ENCODE measurements around the gene ZNF717. TPM values are rescaled to one million over a fixed set of nuclear protein-coding genes. Genes with fewer than 3 reads are reported as not detected.
A peak's percentile ranks its signal among the peaks of the same experiment; 100 is the strongest.
"Not testable (repeated sequence)": the region's sequence is repeated elsewhere in the genome, so short reads cannot be mapped to it uniquely, and the experiment has no call there.

The ZNF717 gene
- 11.5 and 13.5 TPM in 2 replicates for polyA plus RNA-seq (2011; rRNA removed)
- polyA minus RNA-seq (2011; rRNA and poly(A)+ RNA removed): 17.0 and 28.0 TPM in 2 replicates

- not testable (repeated sequence) for H3K27me3 ChIP-seq (ENCODE audit: control insufficient read depth, insufficient read depth, low read length); H3K9me3 ChIP-seq (ENCODE audit: control insufficient read depth, insufficient read depth, low read length)
- CTCF ChIA-PET: interaction anchor here (0.6 kb wide), 1 partner anchor 9 kb away, joined by 4 read pairs; no protein-coding TSS in a partner anchor
- POLR2A ChIA-PET: interaction anchor here (0.6 to 0.7 kb wide), 3 partner anchors 17 to 206 kb away, joined by 3 to 4 read pairs (median 4); no protein-coding TSS in a partner anchor
- DNase-seq (ENCODE audit: low read depth, low spot score): peak; percentile 67
- H3K4me3 ChIP-seq (ENCODE audit: low read depth, low read length): peak within 1 kb of the TSS; percentile 70
- peak within 1 kb of the TSS; percentile 52 for H3K27ac ChIP-seq (ENCODE audit: low read depth, low read length)
Observed at GRCh38 chr3:75785081-75785755, at the start of gene ZNF717. Gene ZNF717 (minus strand): TSS chr3:75785549. CDS start chr3:75783362, 2,187 bp downstream.

GRCh38 chr3:75831076-75831475 is 45.7 kb upstream of the ZNF717 start:
- H3K27ac ChIP-seq (ENCODE audit: low read depth, low read length); H3K9me3 ChIP-seq (ENCODE audit: control insufficient read depth, insufficient read depth, low read length); DNase-seq (ENCODE audit: low read depth, low spot score); H3K27me3 ChIP-seq (ENCODE audit: control insufficient read depth, insufficient read depth, low read length); CTCF ChIA-PET; POLR2A ChIA-PET; H3K4me3 ChIP-seq (ENCODE audit: low read depth, low read length): not testable (repeated sequence)

- DNase-seq (ENCODE audit: low read depth, low spot score); H3K4me3 ChIP-seq (ENCODE audit: low read depth, low read length); POLR2A ChIA-PET; H3K9me3 ChIP-seq (ENCODE audit: control insufficient read depth, insufficient read depth, low read length); H3K27ac ChIP-seq (ENCODE audit: low read depth, low read length); H3K27me3 ChIP-seq (ENCODE audit: control insufficient read depth, insufficient read depth, low read length): not testable (repeated sequence)
- CTCF ChIA-PET: interaction anchor here (1.0 to 3.2 kb wide), 5 partner anchors 227 to 752 kb away, joined by 4 to 28 read pairs (median 5); no protein-coding TSS in a partner anchor
- TF ChIP-seq CTCF (IDR thresholded peaks at IDR 0.05; ENCODE audit: low read depth, low read length): peak; percentile 37
Observed at GRCh38 chr3:75818019-75818418, 32.7 kb upstream of the ZNF717 start.

GRCh38 chr3:75816287-75817180 is 31.2 kb upstream of the ZNF717 start:
- POLR2A ChIA-PET; H3K9me3 ChIP-seq (ENCODE audit: control insufficient read depth, insufficient read depth, low read length); H3K4me3 ChIP-seq (ENCODE audit: low read depth, low read length); H3K27me3 ChIP-seq (ENCODE audit: control insufficient read depth, insufficient read depth, low read length): not testable (repeated sequence)
- CTCF ChIA-PET: interaction anchor here (1.5 to 3.2 kb wide), 5 partner anchors 229 to 754 kb away, joined by 4 to 28 read pairs (median 5); no protein-coding TSS in a partner anchor
- H3K27ac ChIP-seq (ENCODE audit: low read depth, low read length): peak overlapping the region; percentile 57
- peak; percentile 21 for DNase-seq (ENCODE audit: low read depth, low spot score)

- CTCF ChIA-PET: no interaction called here
- Histone ChIP-seq H3K27ac (ENCODE audit: low read depth, low read length) (no peak overlapping the region), H3K4me3 (ENCODE audit: low read depth, low read length) (no peak overlapping the region), H3K9me3 (ENCODE audit: control insufficient read depth, insufficient read depth, low read length) (no peaks in the 10 kb centered on the region), H3K27me3 (ENCODE audit: control insufficient read depth, insufficient read depth, low read length) (no peaks in the 10 kb centered on the region)
- TF ChIP-seq CTCF (IDR thresholded peaks at IDR 0.05; ENCODE audit: low read depth, low read length): no peak
- DNase-seq (ENCODE audit: low read depth, low spot score): no peak
- POLR2A ChIA-PET: no interaction called here
Observed at GRCh38 chr3:75814797-75815196, 29.4 kb upstream of the ZNF717 start.

- H3K4me3 ChIP-seq (ENCODE audit: low read depth, low read length): no peak overlapping the region
- no peaks in the 10 kb centered on the region for H3K27me3 ChIP-seq (ENCODE audit: control insufficient read depth, insufficient read depth, low read length)
- H3K9me3 ChIP-seq (ENCODE audit: control insufficient read depth, insufficient read depth, low read length): peaks cover 13% of the 10 kb centered on the region
- POLR2A ChIA-PET: no interaction called here
- CTCF ChIA-PET: no interaction called here
- TF ChIP-seq CTCF (IDR thresholded peaks at IDR 0.05; ENCODE audit: low read depth, low read length): no peak
- H3K27ac ChIP-seq (ENCODE audit: low read depth, low read length): no peak overlapping the region
- DNase-seq (ENCODE audit: low read depth, low spot score): no peak
Observed at GRCh38 chr3:75782506-75782905, 2.8 kb downstream of the ZNF717 start.
